NCI-H748 treated with DMSO at 0.1 percent for 48 hours (cell line): Measurements from ENCODE around the gene FCER1G.
A peak's percentile ranks its signal among the peaks of the same experiment; 100 is the strongest.
"Not testable (repeated sequence)": the region's sequence is repeated elsewhere in the genome, so short reads cannot be mapped to it uniquely, and the experiment has no call there.

Experiments
- DNase-seq: peaks from one replicate; lab custom pipeline; 2025; lab: John Stamatoyannopoulos, UW

FCER1G gene

GRCh38 chr1:161206411-161207140 is 8.5 kb upstream of the FCER1G start:
- DNase-seq = no peak

GRCh38 chr1:161207173-161207572 is 7.9 kb upstream of the FCER1G start:
- no peak for DNase-seq

GRCh38 chr1:161209790-161210409 is 5.2 kb upstream of the FCER1G start:
- DNase-seq = peak; percentile 47

GRCh38 chr1:161214369-161214768 is 726 bp upstream of the FCER1G start:
- no peak for DNase-seq

- DNase-seq = no peak
These were observed 2.0 kb downstream of the FCER1G start for GRCh38 chr1:161216945-161217712.

- no peak for DNase-seq
These were observed 2.7 kb downstream of the FCER1G start for GRCh38 chr1:161217831-161218230.

GRCh38 chr1:161218301-161219077 is 3.4 kb downstream of the FCER1G start:
- DNase-seq = no peak

- no peak for DNase-seq
These were observed 4.2 kb downstream of the FCER1G start for GRCh38 chr1:161219078-161219892.

GRCh38 chr1:161220002-161220401 is 4.9 kb downstream of the FCER1G start:
- DNase-seq = no peak

- no peak for DNase-seq
These were observed 7.3 kb downstream of the FCER1G start for GRCh38 chr1:161222175-161223019.

GRCh38 chr1:161223805-161224694 is 9.0 kb downstream of the FCER1G start:
- DNase-seq = no peak

GRCh38 chr1:161224695-161225087 is 9.6 kb downstream of the FCER1G start:
- not testable (repeated sequence) for DNase-seq

GRCh38 chr1:161225178-161225533 is 10.1 kb downstream of the FCER1G start:
- no peak for DNase-seq

GRCh38 chr1:161225534-161226319 is 10.6 kb downstream of the FCER1G start, which contains the start of gene TOMM40L:
TOMM40L (plus strand) TSS chr1:161226060; CDS start chr1:161226490, 430 bp downstream.
- DNase-seq = peak; percentile 74

GRCh38 chr1:161226320-161226711 is 11.2 kb downstream of the FCER1G start:
- no peak for DNase-seq

GRCh38 chr1:161226759-161227158 is 11.7 kb downstream of the FCER1G start:
- DNase-seq = no peak

GRCh38 chr1:161227196-161227871 is 12.2 kb downstream of the FCER1G start:
- DNase-seq = peak; percentile 72

- DNase-seq = no peak
These were observed 12.9 kb downstream of the FCER1G start for GRCh38 chr1:161228032-161228431.
